ENCODE data around the gene ITGA5.
A peak's percentile ranks its signal among the peaks of the same experiment; 100 is the strongest.

The ITGA5 gene

DNA sequence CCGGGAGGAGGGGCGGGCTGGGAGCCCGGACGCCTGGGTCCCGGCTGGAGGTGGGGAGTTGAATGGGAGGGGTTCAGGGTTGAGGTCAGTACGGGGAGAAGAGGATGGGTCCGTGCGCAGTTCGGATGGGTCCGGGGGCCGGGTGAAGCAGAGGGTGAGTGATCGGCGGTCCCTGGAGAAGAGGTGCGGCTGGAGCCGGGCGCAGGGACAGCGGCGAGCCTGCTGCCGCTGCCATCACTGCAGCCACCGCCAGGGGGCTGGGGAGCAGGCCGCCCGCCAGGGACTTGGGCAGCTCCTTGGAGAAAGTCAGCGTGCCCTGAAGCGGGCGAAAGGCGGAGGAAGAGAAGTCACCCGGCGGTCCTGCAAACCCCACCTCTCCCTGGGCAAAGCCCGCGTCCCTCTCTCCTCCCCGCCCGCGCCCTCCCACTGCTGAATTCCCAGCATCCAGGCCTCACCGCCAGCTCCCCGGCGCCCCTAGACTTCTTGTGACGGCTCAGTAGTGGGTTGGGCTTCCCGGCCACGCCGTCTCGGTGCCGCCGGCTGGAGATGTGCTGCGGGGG is 48.8 kb downstream of the ITGA5 start:
- TF ChIP-seq, protein P1, sequence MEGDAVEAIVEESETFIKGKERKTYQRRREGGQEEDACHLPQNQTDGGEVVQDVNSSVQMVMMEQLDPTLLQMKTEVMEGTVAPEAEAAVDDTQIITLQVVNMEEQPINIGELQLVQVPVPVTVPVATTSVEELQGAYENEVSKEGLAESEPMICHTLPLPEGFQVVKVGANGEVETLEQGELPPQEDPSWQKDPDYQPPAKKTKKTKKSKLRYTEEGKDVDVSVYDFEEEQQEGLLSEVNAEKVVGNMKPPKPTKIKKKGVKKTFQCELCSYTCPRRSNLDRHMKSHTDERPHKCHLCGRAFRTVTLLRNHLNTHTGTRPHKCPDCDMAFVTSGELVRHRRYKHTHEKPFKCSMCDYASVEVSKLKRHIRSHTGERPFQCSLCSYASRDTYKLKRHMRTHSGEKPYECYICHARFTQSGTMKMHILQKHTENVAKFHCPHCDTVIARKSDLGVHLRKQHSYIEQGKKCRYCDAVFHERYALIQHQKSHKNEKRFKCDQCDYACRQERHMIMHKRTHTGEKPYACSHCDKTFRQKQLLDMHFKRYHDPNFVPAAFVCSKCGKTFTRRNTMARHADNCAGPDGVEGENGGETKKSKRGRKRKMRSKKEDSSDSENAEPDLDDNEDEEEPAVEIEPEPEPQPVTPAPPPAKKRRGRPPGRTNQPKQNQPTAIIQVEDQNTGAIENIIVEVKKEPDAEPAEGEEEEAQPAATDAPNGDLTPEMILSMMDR (IDR thresholded peaks at IDR 0.05; ENCODE audit: borderline replicate concordance, insufficient read depth, low read depth, low read length): peak; percentile 84
- no peak overlapping the region for H3K4me3 ChIP-seq (ENCODE audit: low read depth, low read length)

DNA sequence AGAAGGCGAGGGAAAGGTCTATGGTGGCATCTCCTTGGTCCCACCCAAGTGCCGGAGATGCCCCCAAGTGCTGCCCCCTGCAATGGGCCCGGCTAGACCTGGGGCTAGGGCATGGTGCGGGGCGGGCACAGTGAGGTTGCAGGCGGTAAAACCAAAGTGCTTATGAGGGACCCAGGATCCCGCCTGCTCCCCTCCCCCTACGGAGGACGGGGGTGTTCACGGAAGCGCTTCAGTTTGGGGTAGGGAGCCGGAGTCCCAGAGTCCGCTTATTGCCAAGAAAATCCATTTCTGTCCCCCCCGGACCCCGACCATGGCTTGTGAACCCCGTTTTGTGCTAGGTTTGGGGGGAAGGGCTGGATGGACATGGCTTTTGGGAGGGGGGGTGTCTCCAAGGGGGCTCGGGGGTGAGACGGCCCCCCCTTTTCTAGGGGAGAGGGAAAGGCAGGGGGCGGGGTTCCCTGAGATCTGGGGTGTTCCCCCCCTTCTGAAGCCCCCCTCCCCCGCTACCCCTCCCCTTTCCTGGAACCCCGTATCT is 49.4 kb downstream of the ITGA5 start:
- TF ChIP-seq, protein P1 (IDR thresholded peaks at IDR 0.05; ENCODE audit: borderline replicate concordance, insufficient read depth, low read depth, low read length): no peak
- H3K4me3 ChIP-seq (ENCODE audit: low read depth, low read length): no peak overlapping the region

DNA sequence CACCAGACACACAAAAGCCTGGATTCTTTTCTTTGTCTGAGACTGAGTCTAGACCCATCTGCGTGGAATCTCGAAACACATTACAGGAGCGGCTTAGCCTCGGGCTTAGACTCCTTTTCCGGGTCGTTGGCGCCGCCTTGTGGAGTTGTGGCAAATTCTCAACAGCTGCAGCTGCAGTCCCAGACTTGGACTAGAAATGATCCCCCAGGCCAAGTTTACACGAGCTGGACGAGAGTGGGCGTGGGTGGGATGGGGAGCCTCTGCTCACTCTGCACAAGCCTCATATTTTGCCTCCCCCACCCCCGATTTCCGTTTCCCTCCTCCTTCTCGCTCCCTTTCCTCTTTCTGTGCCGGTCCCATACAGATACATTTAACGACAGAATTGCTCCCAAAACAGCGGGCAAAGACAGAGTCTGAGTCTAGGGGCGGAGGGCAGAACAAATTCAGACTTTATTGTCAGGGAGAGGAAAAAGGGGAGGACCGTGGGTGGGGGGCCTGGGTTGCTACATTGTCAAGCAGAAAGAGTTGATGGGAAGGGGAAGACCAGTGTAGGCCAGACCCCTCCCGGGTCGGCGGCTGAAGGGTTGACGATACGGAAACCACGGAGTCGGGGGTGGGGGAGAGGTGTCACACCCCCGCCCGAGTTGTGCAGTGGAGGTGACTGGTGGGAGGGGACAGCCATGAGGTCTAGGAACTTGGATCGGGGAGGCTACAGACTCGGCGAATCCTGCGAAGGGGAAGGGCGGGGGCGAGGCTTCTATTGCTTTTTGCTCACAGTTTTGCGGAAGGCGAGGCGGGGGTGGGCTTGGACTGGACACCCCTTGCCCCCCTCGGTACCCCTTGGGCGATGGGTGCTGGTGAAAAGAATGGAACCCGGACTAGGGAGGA is 50.1 kb downstream of the ITGA5 start:
- TF ChIP-seq, protein P1 (IDR thresholded peaks at IDR 0.05; ENCODE audit: borderline replicate concordance, insufficient read depth, low read depth, low read length): peak; percentile 90
- H3K4me3 ChIP-seq (ENCODE audit: low read depth, low read length): no peak overlapping the region

DNA sequence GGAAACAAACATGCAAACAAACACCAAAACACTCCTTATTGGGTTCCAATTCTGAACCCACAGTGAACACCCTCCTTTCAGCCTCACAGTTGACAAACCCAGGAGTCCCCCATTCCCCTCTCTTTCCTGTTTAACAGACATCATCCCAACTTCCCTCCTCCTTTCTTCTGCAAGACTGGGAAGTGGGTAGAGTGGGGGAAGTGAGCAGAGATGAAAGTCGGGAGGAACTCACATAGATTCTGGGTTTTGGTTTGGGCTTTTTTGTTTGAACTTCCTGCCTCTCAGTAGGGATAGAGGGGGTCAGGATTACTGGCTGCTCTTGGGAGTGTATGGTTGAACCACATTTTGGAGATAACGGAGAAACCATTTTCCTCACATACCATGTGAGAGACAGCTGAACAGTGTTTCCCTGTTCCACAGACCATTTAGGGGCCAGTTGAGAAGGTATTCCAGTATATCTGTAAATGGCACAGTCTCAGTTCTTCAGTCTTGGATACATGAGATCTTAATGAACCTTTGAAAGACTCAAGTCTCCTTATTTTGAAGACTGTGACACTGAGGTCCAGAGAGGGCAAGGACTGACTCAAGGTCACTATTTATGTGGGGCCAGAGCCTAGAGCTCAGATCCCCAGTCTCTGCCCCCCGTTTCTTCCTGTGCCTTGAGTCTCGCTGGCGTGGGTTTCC is 50.9 kb downstream of the ITGA5 start:
- H3K4me3 ChIP-seq (ENCODE audit: low read depth, low read length): no peak overlapping the region
- TF ChIP-seq, protein P1 (IDR thresholded peaks at IDR 0.05; ENCODE audit: borderline replicate concordance, insufficient read depth, low read depth, low read length): no peak

DNA sequence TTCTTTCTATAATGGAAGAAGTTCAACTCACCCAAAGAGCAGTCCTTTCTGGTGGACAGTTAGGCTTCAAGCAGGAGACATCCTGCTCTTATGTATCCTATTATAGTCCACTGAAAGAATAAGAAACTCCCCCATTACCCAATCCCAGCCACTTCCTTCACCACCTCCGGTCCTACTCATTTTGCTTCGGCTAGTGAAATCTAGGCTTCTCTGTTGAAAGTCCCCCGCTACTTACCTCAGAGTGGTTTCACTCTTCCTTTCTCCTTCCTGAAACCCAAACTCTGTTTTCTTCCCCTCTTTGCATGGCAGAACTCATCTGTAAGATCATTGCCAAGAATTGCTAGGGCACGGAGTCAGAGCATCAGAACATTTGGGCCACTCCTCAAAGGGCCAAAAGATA is 54.7 kb downstream of the ITGA5 start, which contains the start of gene GPR84:
TSS of gene GPR84 (minus strand) at position 74 of the 400 bp plus-strand sequence. CDS start 635 bp downstream, outside the sequence.
- TF ChIP-seq, protein P1 (IDR thresholded peaks at IDR 0.05; ENCODE audit: borderline replicate concordance, insufficient read depth, low read depth, low read length): no peak
- peak within 1 kb of the TSS; percentile 41 for H3K4me3 ChIP-seq (ENCODE audit: low read depth, low read length)

DNA sequence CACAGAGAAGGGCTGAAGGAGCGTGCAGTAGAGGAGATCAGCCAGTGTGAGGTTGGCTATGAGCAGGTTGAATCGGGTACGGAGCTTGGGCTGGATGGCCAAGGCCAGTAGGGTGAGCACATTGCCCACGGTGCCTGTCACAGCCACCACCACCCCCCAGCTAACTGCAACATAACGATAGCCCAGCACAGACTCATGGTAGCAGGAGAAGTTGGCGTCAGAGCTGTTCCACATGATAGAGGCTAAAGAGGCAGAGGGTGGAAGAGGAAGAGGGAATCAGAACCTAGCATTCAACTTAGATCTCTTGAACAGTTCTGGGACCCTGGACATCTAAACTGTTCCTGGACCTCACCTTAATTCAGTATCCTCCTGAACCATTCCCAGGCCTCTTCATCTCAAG is 55.4 kb downstream of the ITGA5 start:
- TF ChIP-seq, protein P1 (IDR thresholded peaks at IDR 0.05; ENCODE audit: borderline replicate concordance, insufficient read depth, low read depth, low read length): no peak

More for the DNA sequence above, 55.4 kb downstream of the ITGA5 start:
- peak overlapping the region; percentile 41 for H3K4me3 ChIP-seq (ENCODE audit: low read depth, low read length)
